Keratinocyte (primary cell): Measurements from ENCODE around the gene FGFR3. TPM values are rescaled to one million over a fixed set of nuclear protein-coding genes. Genes with fewer than 3 reads are reported as not detected.

ENCODE experiments used
- DNase-seq: peaks from one replicate; pipeline ENCODE4 v3.0.0-alpha.2; 2011; ENCODE audit warnings: low read depth, missing footprints, low spot score
- FAIRE-seq: peaks from 2 replicates; lab custom pipeline; 2011; peaks lifted over from hg19 to GRCh38; lab: Jason Lieb, UNC
- H2AFZ ChIP-seq: 2 replicates; pipeline ENCODE4 v1.6.0; 2012; ENCODE audit warnings: low read length, control low read depth, inconsistent platforms; ENCODE audit not compliant: control insufficient read depth
- H3K27ac ChIP-seq: 2 replicates; pipeline ENCODE4 v1.5.1; 2011; ENCODE audit warnings: low read length; ENCODE audit not compliant: control insufficient read depth, insufficient read depth
- H3K27me3 ChIP-seq: 3 replicates; pipeline ENCODE4 v1.6.0; 2011; ENCODE audit warnings: low read length; ENCODE audit not compliant: control insufficient read depth, insufficient read depth; ENCODE audit errors: extremely low read depth
- H3K36me3 ChIP-seq, 2 experiments: 2 replicates in 1 of 2; 3 replicates in 1 of 2; pipeline ENCODE4 v1.5.1; 2011; ENCODE audit warnings: low read length in 2 of 2, mild to moderate bottlenecking in 1 of 2; ENCODE audit not compliant: control insufficient read depth in 2 of 2, insufficient read depth in 2 of 2; ENCODE audit errors: extremely low read depth in 1 of 2
- H3K4me1 ChIP-seq: 3 replicates; pipeline ENCODE4 v1.5.1; 2011; ENCODE audit warnings: low read length; ENCODE audit not compliant: control insufficient read depth, insufficient read depth; ENCODE audit errors: extremely low read depth
- H3K4me2 ChIP-seq: 3 replicates; pipeline ENCODE4 v1.6.0; 2011; ENCODE audit warnings: low read depth, low read length; ENCODE audit not compliant: control insufficient read depth, insufficient read depth; ENCODE audit errors: extremely low read depth
- H3K4me3 ChIP-seq, 3 experiments: fragments of 200-600 bp in 1 of 3; sonication (generic) in 1 of 3; 2 replicates in 2 of 3; 3 replicates in 1 of 3; pipeline ENCODE4 v1.5.1; 2011 to 2016; ENCODE audit warnings: low read length in 3 of 3, mild to moderate bottlenecking in 3 of 3, control low read depth in 2 of 3, inconsistent platforms in 1 of 3, low read depth in 1 of 3, mixed read lengths in 1 of 3, mixed run types in 1 of 3, moderate library complexity in 1 of 3; ENCODE audit not compliant: control insufficient read depth in 2 of 3, insufficient read depth in 2 of 3; ENCODE audit errors: extremely low read depth in 1 of 3
- H3K79me2 ChIP-seq: 2 replicates; pipeline ENCODE4 v1.6.0; 2012; ENCODE audit warnings: low read length; ENCODE audit not compliant: control insufficient read depth, insufficient read depth
- H3K9ac ChIP-seq: 3 replicates; pipeline ENCODE4 v1.6.0; 2011; ENCODE audit warnings: low read length; ENCODE audit not compliant: control insufficient read depth, insufficient read depth; ENCODE audit errors: extremely low read depth
- H3K9me1 ChIP-seq: 3 replicates; pipeline ENCODE4 v1.6.0; 2011; ENCODE audit warnings: low read length; ENCODE audit not compliant: control insufficient read depth, insufficient read depth; ENCODE audit errors: extremely low read depth
- H3K9me3 ChIP-seq: 2 replicates; pipeline ENCODE4 v1.5.1; 2012; ENCODE audit warnings: low read depth, low read length; ENCODE audit not compliant: control insufficient read depth
- H4K20me1 ChIP-seq: 3 replicates; pipeline ENCODE4 v1.6.0; 2011; ENCODE audit warnings: low read length; ENCODE audit not compliant: control insufficient read depth, insufficient read depth; ENCODE audit errors: extremely low read depth
- CTCF ChIP-seq, 3 experiments: IDR thresholded peaks in 1 of 3; conservative IDR thresholded peaks in 1 of 3; optimal IDR thresholded peaks in 1 of 3; 2 replicates in 2 of 3; 3 replicates in 1 of 3; pipeline versions ENCODE3 to v1.5.1; 2011; ENCODE audit warnings: low read length in 3 of 3, mild to moderate bottlenecking in 3 of 3, moderate library complexity in 2 of 3, control low read depth in 1 of 3, inconsistent platforms in 1 of 3; ENCODE audit not compliant: insufficient read depth in 2 of 3; ENCODE audit errors: extremely low read depth in 1 of 3
- EZH2 ChIP-seq: IDR thresholded peaks from one replicate; pipeline ENCODE4 v1.6.1; 2012; ENCODE audit warnings: inconsistent platforms, mild to moderate bottlenecking, low read length, moderate library complexity
- dilution Hi-C: fragments of 300-500 bp; cut with MboI; formaldehyde crosslinking; loops from one replicate; pipeline ENCODE4 v1.7.0; 2020; ENCODE audit warnings: low sequenced_read_pairs; ENCODE audit not compliant: extremely low pct_ligation_motif_present
- polyA plus RNA-seq, 5 experiments: library from polyadenylated mRNA; depleted of rRNA in 3 of 5; stranded (reverse) in 3 of 5; stranded (forward) in 1 of 5; unstranded in 1 of 5; fragments of >200 nt; gene quantifications; 1 replicate in 1 of 5; 2 replicates in 3 of 5; 3 replicates in 1 of 5; pipeline versions ENCODE4 v1.2.1 to v1.2.3, GENCODE V29; 2011 to 2012; ENCODE audit warnings: missing spikeins in 2 of 5, low read depth in 1 of 5, low replicate concordance in 1 of 5

Gene FGFR3
- polyA plus RNA-seq, 1 donor (not counting 4 experiments of a cell fraction or from before 2014, with no cell fraction given): 45.2 TPM

GRCh38 chr4:1823545-1823932, 30.4 kb downstream of the FGFR3 start:
- FAIRE-seq (no peak), DNase-seq (no peak)
- Histone ChIP-seq H2AFZ (no peak overlapping the region), H3K9ac (no peak overlapping the region), H3K79me2 (peaks cover 2% of the 10 kb centered on the region), H3K36me3 (peaks cover 46 to 48% of the 10 kb centered on the region in 2 experiments), H3K9me1 (no peaks in the 10 kb centered on the region), H3K9me3 (no peaks in the 10 kb centered on the region), H4K20me1 (no peaks in the 10 kb centered on the region), H3K27ac (no peak overlapping the region), H3K4me3 (no peak overlapping the region), H3K4me2 (no peak overlapping the region), H3K27me3 (no peaks in the 10 kb centered on the region), H3K4me1 (no peaks in the 10 kb centered on the region)
- dilution Hi-C loops: no loop called here
- no peak for TF ChIP-seq EZH2
- TF ChIP-seq CTCF (optimal IDR thresholded peaks at IDR 0.05 in 1 of 3, IDR thresholded peaks at IDR 0.05 in 1 of 3, conservative IDR thresholded peaks at IDR 0.05 in 1 of 3; ENCODE audit: extremely low read depth in 1 of 3, insufficient read depth in 2 of 3, low read length in 3 of 3): no peak

GRCh38 chr4:1824746-1825145, 31.7 kb downstream of the FGFR3 start:
- no peaks in the 10 kb centered on the region for H3K27me3 ChIP-seq
- dilution Hi-C loops: no loop called here
- no peaks in the 10 kb centered on the region for H3K9me1 ChIP-seq
- TF ChIP-seq CTCF (optimal IDR thresholded peaks at IDR 0.05 in 1 of 3, IDR thresholded peaks at IDR 0.05 in 1 of 3, conservative IDR thresholded peaks at IDR 0.05 in 1 of 3; ENCODE audit: extremely low read depth in 1 of 3, insufficient read depth in 2 of 3, low read length in 3 of 3) (no peak), EZH2 (no peak)
- no peak overlapping the region for H3K4me3 ChIP-seq
- H3K36me3 ChIP-seq: peaks cover 38 to 39% of the 10 kb centered on the region in 2 experiments
- H3K79me2 ChIP-seq: peaks cover 2% of the 10 kb centered on the region
- FAIRE-seq (no peak), DNase-seq (no peak)
- H3K9me3 ChIP-seq: no peaks in the 10 kb centered on the region
- H3K4me2 ChIP-seq: no peak overlapping the region
- H2AFZ ChIP-seq: no peak overlapping the region
- H3K4me1 ChIP-seq: no peaks in the 10 kb centered on the region
- no peak overlapping the region for H3K9ac ChIP-seq
- H4K20me1 ChIP-seq: no peaks in the 10 kb centered on the region
- no peak overlapping the region for H3K27ac ChIP-seq
